SK-N-SH treated with all-trans-retinoic acid at 6 μM for 48 hours (cell line): ENCODE results near the gene PHLDB1.

Source experiments
- ATAC-seq: fragments of 200-7000 bp; cut with Tn5 transposase; 3 replicates; pipeline ENCODE4 v1.9.1; 2020; ENCODE audit warnings: mild to moderate bottlenecking, moderate library complexity
- ARNTL ChIP-seq: fragments of 450-650 bp; formaldehyde crosslinking; IDR thresholded peaks from 2 replicates; pipeline ENCODE4 v1.5.0; 2020; ENCODE audit warnings: low read depth, mild to moderate bottlenecking, moderate library complexity, borderline replicate concordance
- BACH2 ChIP-seq: fragments of 250-450 bp; sonication (Bioruptor Pico); IDR thresholded peaks from 2 replicates; pipeline ENCODE4 v1.9.0; 2021; ENCODE audit warnings: mild to moderate bottlenecking, borderline replicate concordance
- CREB5 ChIP-seq: fragments of 250-450 bp; sonication (Bioruptor Pico); IDR thresholded peaks from 2 replicates; pipeline ENCODE4 v1.5.1; 2020; ENCODE audit warnings: low read depth, mild to moderate bottlenecking, moderate library complexity
- CSDC2 ChIP-seq: fragments of 250-450 bp; sonication (Bioruptor Pico); IDR thresholded peaks from 2 replicates; pipeline ENCODE4 v1.5.0; 2020; ENCODE audit warnings: mild to moderate bottlenecking, moderate library complexity
- CSRNP3 ChIP-seq: fragments of 250-450 bp; sonication (Bioruptor Pico); IDR thresholded peaks from 2 replicates; pipeline ENCODE4 v1.5.1; 2021; ENCODE audit warnings: mild to moderate bottlenecking, moderate library complexity
- ESRRG ChIP-seq: fragments of 250-450 bp; sonication (Bioruptor Pico); IDR thresholded peaks from 2 replicates; pipeline ENCODE4 v1.6.1; 2021; ENCODE audit warnings: mild to moderate bottlenecking
- GLIS3 ChIP-seq: fragments of 250-450 bp; sonication (Bioruptor Pico); IDR thresholded peaks from 2 replicates; pipeline ENCODE4 v1.5.0; 2020; ENCODE audit warnings: mild to moderate bottlenecking, moderate library complexity
- ISL1 ChIP-seq: fragments of 250-450 bp; sonication (Bioruptor Pico); IDR thresholded peaks from 2 replicates; pipeline ENCODE4 v2.1.2; 2022; ENCODE audit warnings: mild to moderate bottlenecking, moderate library complexity
- OSR1 ChIP-seq: fragments of 250-450 bp; sonication (Bioruptor Pico); IDR thresholded peaks from 2 replicates; pipeline ENCODE4 v1.8.0; 2022; ENCODE audit warnings: moderate library complexity, mild to moderate bottlenecking, inconsistent platforms
- POU6F1 ChIP-seq: fragments of 250-450 bp; sonication (Bioruptor Pico); IDR thresholded peaks from 2 replicates; pipeline ENCODE4 v1.8.0; 2021; ENCODE audit warnings: low read depth, mild to moderate bottlenecking, moderate library complexity, borderline replicate concordance
- PPARA ChIP-seq: fragments of 250-450 bp; sonication (Bioruptor Pico); IDR thresholded peaks from 2 replicates; pipeline ENCODE4 v1.5.0; 2020; ENCODE audit warnings: mild to moderate bottlenecking, borderline replicate concordance
- RARB ChIP-seq: fragments of 250-450 bp; sonication (Bioruptor Pico); IDR thresholded peaks from 2 replicates; pipeline ENCODE4 v1.8.0; 2021; ENCODE audit warnings: mild to moderate bottlenecking, moderate library complexity
- TCF4 ChIP-seq: fragments of 250-450 bp; sonication (Bioruptor Pico); IDR thresholded peaks from 2 replicates; pipeline ENCODE4 v1.8.0; 2021; ENCODE audit warnings: mild to moderate bottlenecking, moderate library complexity, borderline replicate concordance
- TOX ChIP-seq: fragments of 250-450 bp; sonication (Bioruptor Pico); IDR thresholded peaks from 2 replicates; pipeline ENCODE4 v1.8.0; 2021; ENCODE audit warnings: mild to moderate bottlenecking, moderate library complexity, borderline replicate concordance
- TSHZ2 ChIP-seq: fragments of 250-450 bp; sonication (Bioruptor Pico); IDR thresholded peaks from 2 replicates; pipeline ENCODE4 v1.5.0; 2020; ENCODE audit warnings: mild to moderate bottlenecking, moderate library complexity
- ZC3H10 ChIP-seq: fragments of 250-450 bp; sonication (Bioruptor Pico); IDR thresholded peaks from 2 replicates; pipeline ENCODE4 v1.5.1; 2021; ENCODE audit warnings: mild to moderate bottlenecking, moderate library complexity
- ZFP3 ChIP-seq: fragments of 250-450 bp; sonication (Bioruptor Pico); IDR thresholded peaks from 2 replicates; pipeline ENCODE4 v1.5.0; 2020; ENCODE audit warnings: mild to moderate bottlenecking, moderate library complexity
- ZFP30 ChIP-seq: fragments of 450-650 bp; formaldehyde crosslinking; IDR thresholded peaks from 2 replicates; pipeline ENCODE4 v1.5.0; 2022; ENCODE audit warnings: mild to moderate bottlenecking, moderate library complexity
- ZNF565 ChIP-seq: fragments of 450-650 bp; formaldehyde crosslinking; conservative IDR thresholded peaks from 2 replicates; pipeline ENCODE4 v1.5.0; 2020; ENCODE audit warnings: low read depth, mild to moderate bottlenecking, moderate library complexity
- TF ChIP-seq, protein P1 (sequence below): fragments of 250-450 bp; sonication (Bioruptor Pico); IDR thresholded peaks from 2 replicates; pipeline ENCODE4 v1.8.0; 2020; ENCODE audit warnings: mild to moderate bottlenecking, moderate library complexity, borderline replicate concordance

The PHLDB1 gene

GRCh38 chr11:118618115-118618990 lies 10.9 kb downstream of the PHLDB1 start:
- TF ChIP-seq BACH2 (CRISPR knock-in tag) (no peak), ZFP3 (CRISPR knock-in tag) (no peak), ZFP30 (CRISPR knock-in tag) (no peak), CSDC2 (CRISPR knock-in tag) (peak; percentile 37; the same call in 1 of the 2 replicates), ZNF565 (no peak), ISL1 (CRISPR knock-in tag) (0 out of 2 replicates have a peak, but pooled peaks have one; percentile 14), TSHZ2 (CRISPR knock-in tag) (peak; percentile 35; the same call in 1 of the 2 replicates)
- ATAC-seq: peak; percentile 32

- peak; percentile 27 for ATAC-seq
- TF ChIP-seq CREB5 (CRISPR knock-in tag) (no peak), ZC3H10 (CRISPR knock-in tag) (no peak), TCF4 (CRISPR knock-in tag) (no peak), CSRNP3 (no peak), TSHZ2 (CRISPR knock-in tag) (no peak), GLIS3 (CRISPR knock-in tag) (no peak), ESRRG (CRISPR knock-in tag) (no peak), BACH2 (CRISPR knock-in tag) (no peak), ARNTL (no peak), RARB (CRISPR knock-in tag) (no peak), ZFP30 (CRISPR knock-in tag) (no peak), POU6F1 (CRISPR knock-in tag) (no peak), ZNF565 (no peak), CSDC2 (CRISPR knock-in tag) (no peak), ISL1 (CRISPR knock-in tag) (no peak), ZFP3 (CRISPR knock-in tag) (no peak), PPARA (no peak), OSR1 (CRISPR knock-in tag) (no peak), TOX (CRISPR knock-in tag) (no peak)
- TF ChIP-seq, protein P1, sequence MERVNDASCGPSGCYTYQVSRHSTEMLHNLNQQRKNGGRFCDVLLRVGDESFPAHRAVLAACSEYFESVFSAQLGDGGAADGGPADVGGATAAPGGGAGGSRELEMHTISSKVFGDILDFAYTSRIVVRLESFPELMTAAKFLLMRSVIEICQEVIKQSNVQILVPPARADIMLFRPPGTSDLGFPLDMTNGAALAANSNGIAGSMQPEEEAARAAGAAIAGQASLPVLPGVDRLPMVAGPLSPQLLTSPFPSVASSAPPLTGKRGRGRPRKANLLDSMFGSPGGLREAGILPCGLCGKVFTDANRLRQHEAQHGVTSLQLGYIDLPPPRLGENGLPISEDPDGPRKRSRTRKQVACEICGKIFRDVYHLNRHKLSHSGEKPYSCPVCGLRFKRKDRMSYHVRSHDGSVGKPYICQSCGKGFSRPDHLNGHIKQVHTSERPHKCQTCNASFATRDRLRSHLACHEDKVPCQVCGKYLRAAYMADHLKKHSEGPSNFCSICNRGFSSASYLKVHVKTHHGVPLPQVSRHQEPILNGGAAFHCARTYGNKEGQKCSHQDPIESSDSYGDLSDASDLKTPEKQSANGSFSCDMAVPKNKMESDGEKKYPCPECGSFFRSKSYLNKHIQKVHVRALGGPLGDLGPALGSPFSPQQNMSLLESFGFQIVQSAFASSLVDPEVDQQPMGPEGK (CRISPR knock-in tag): no peak
Measured at GRCh38 chr11:118618991-118619375, 11.6 kb downstream of the PHLDB1 start.
